Sigmoid colon (tissue), 4 donors: Measurements from ENCODE around the gene TMOD1.

ENCODE experiments used
- CTCF ChIP-seq, 4 experiments: fragments of 450-650 bp in 3 of 4; fragments of 200-600 bp in 1 of 4; IDR thresholded peaks; one replicate each; pipeline ENCODE4 v1.5.1; 2016 to 2019; ENCODE audit warnings: antibody characterized with exemption in 4 of 4, mild to moderate bottlenecking in 3 of 4, moderate library complexity in 2 of 4
- EP300 ChIP-seq, 4 donors: sonication (generic); formaldehyde crosslinking; IDR thresholded peaks; one replicate each; pipeline ENCODE4 v1.6.1; 2017; ENCODE audit warnings: antibody characterized with exemption in 4 of 4
- POLR2A ChIP-seq, 2 donors: fragments of 450-650 bp; IDR thresholded peaks; one replicate each; pipeline ENCODE4 v1.6.1; 2016; ENCODE audit warnings: antibody characterized with exemption in 2 of 2, mild to moderate bottlenecking in 2 of 2, moderate library complexity in 2 of 2
- POLR2AphosphoS5 ChIP-seq, 4 donors: sonication (generic); formaldehyde crosslinking; IDR thresholded peaks; one replicate each; pipeline ENCODE4 v1.6.1; 2017; ENCODE audit warnings: antibody characterized with exemption in 4 of 4

DNA sequence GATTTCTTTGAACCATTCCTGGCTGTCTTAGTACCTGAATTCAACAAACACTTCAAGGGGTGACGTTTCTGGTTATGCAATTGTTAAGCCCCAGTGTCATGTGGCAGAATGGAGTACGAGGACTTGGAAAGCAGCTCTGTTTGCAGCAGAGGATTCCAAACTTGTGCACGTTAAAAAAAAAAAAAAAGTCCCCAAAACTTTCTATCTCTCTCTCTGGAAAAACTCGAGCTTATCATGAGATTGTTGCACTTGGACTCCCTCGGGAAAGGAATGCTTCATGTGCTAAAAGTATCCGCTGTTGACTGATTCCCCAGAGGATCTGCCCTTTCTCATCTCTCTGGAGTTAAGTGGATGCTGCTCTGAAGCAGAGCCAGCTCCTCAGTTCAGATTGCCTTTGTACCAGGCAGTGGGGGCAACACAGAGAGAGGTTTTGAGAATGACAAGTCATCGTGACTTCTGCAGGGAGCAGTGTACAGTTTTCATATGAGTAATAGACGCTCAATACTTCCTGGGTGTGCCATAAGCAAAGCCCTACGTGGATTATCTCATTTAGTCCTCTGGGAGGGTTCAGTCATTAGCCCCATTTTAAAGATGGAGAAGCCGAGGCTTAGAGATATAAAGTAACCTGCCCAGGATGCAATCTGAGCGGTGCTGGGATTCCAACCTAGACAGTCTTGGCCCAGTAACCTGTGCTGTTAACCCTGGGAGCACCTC lies 28.1 kb downstream of the TMOD1 start:
- TF ChIP-seq CTCF (IDR thresholded peaks at IDR 0.05) (no peak), POLR2AphosphoS5 (IDR thresholded peaks at IDR 0.05) (peak; percentile 76 to 89 (median 86)), POLR2A (IDR thresholded peaks at IDR 0.05) (no peak), EP300 (IDR thresholded peaks at IDR 0.05) (peak; percentile 41 to 94 (median 68))
